Keratinocyte (primary cell): ENCODE results near the gene ZNF76. TPM values are rescaled to one million over a fixed set of nuclear protein-coding genes. Genes with fewer than 3 reads are reported as not detected.

ENCODE experiments used
- DNase-seq: peaks from one replicate; pipeline ENCODE4 v3.0.0-alpha.2; 2011; ENCODE audit warnings: low read depth, missing footprints, low spot score
- FAIRE-seq: peaks from 2 replicates; lab custom pipeline; 2011; peaks lifted over from hg19 to GRCh38; lab: Jason Lieb, UNC
- H2AFZ ChIP-seq: 2 replicates; pipeline ENCODE4 v1.6.0; 2012; ENCODE audit warnings: low read length, control low read depth, inconsistent platforms; ENCODE audit not compliant: control insufficient read depth
- H3K27ac ChIP-seq: 2 replicates; pipeline ENCODE4 v1.5.1; 2011; ENCODE audit warnings: low read length; ENCODE audit not compliant: control insufficient read depth, insufficient read depth
- H3K27me3 ChIP-seq: 3 replicates; pipeline ENCODE4 v1.6.0; 2011; ENCODE audit warnings: low read length; ENCODE audit not compliant: control insufficient read depth, insufficient read depth; ENCODE audit errors: extremely low read depth
- H3K36me3 ChIP-seq, 2 experiments: 2 replicates in 1 of 2; 3 replicates in 1 of 2; pipeline ENCODE4 v1.5.1; 2011; ENCODE audit warnings: low read length in 2 of 2, mild to moderate bottlenecking in 1 of 2; ENCODE audit not compliant: control insufficient read depth in 2 of 2, insufficient read depth in 2 of 2; ENCODE audit errors: extremely low read depth in 1 of 2
- H3K4me1 ChIP-seq: 3 replicates; pipeline ENCODE4 v1.5.1; 2011; ENCODE audit warnings: low read length; ENCODE audit not compliant: control insufficient read depth, insufficient read depth; ENCODE audit errors: extremely low read depth
- H3K4me2 ChIP-seq: 3 replicates; pipeline ENCODE4 v1.6.0; 2011; ENCODE audit warnings: low read depth, low read length; ENCODE audit not compliant: control insufficient read depth, insufficient read depth; ENCODE audit errors: extremely low read depth
- H3K4me3 ChIP-seq, 3 experiments: fragments of 200-600 bp in 1 of 3; sonication (generic) in 1 of 3; 2 replicates in 2 of 3; 3 replicates in 1 of 3; pipeline ENCODE4 v1.5.1; 2011 to 2016; ENCODE audit warnings: low read length in 3 of 3, mild to moderate bottlenecking in 3 of 3, control low read depth in 2 of 3, inconsistent platforms in 1 of 3, low read depth in 1 of 3, mixed read lengths in 1 of 3, mixed run types in 1 of 3, moderate library complexity in 1 of 3; ENCODE audit not compliant: control insufficient read depth in 2 of 3, insufficient read depth in 2 of 3; ENCODE audit errors: extremely low read depth in 1 of 3
- H3K79me2 ChIP-seq: 2 replicates; pipeline ENCODE4 v1.6.0; 2012; ENCODE audit warnings: low read length; ENCODE audit not compliant: control insufficient read depth, insufficient read depth
- H3K9ac ChIP-seq: 3 replicates; pipeline ENCODE4 v1.6.0; 2011; ENCODE audit warnings: low read length; ENCODE audit not compliant: control insufficient read depth, insufficient read depth; ENCODE audit errors: extremely low read depth
- H3K9me1 ChIP-seq: 3 replicates; pipeline ENCODE4 v1.6.0; 2011; ENCODE audit warnings: low read length; ENCODE audit not compliant: control insufficient read depth, insufficient read depth; ENCODE audit errors: extremely low read depth
- H3K9me3 ChIP-seq: 2 replicates; pipeline ENCODE4 v1.5.1; 2012; ENCODE audit warnings: low read depth, low read length; ENCODE audit not compliant: control insufficient read depth
- H4K20me1 ChIP-seq: 3 replicates; pipeline ENCODE4 v1.6.0; 2011; ENCODE audit warnings: low read length; ENCODE audit not compliant: control insufficient read depth, insufficient read depth; ENCODE audit errors: extremely low read depth
- CTCF ChIP-seq, 3 experiments: IDR thresholded peaks in 1 of 3; conservative IDR thresholded peaks in 1 of 3; optimal IDR thresholded peaks in 1 of 3; 2 replicates in 2 of 3; 3 replicates in 1 of 3; pipeline versions ENCODE3 to v1.5.1; 2011; ENCODE audit warnings: low read length in 3 of 3, mild to moderate bottlenecking in 3 of 3, moderate library complexity in 2 of 3, control low read depth in 1 of 3, inconsistent platforms in 1 of 3; ENCODE audit not compliant: insufficient read depth in 2 of 3; ENCODE audit errors: extremely low read depth in 1 of 3
- EZH2 ChIP-seq: IDR thresholded peaks from one replicate; pipeline ENCODE4 v1.6.1; 2012; ENCODE audit warnings: inconsistent platforms, mild to moderate bottlenecking, low read length, moderate library complexity
- dilution Hi-C: fragments of 300-500 bp; cut with MboI; formaldehyde crosslinking; loops from one replicate; pipeline ENCODE4 v1.7.0; 2020; ENCODE audit warnings: low sequenced_read_pairs; ENCODE audit not compliant: extremely low pct_ligation_motif_present
- polyA plus RNA-seq, 5 experiments: library from polyadenylated mRNA; depleted of rRNA in 3 of 5; stranded (reverse) in 3 of 5; stranded (forward) in 1 of 5; unstranded in 1 of 5; fragments of >200 nt; gene quantifications; 1 replicate in 1 of 5; 2 replicates in 3 of 5; 3 replicates in 1 of 5; pipeline versions ENCODE4 v1.2.1 to v1.2.3, GENCODE V29; 2011 to 2012; ENCODE audit warnings: missing spikeins in 2 of 5, low read depth in 1 of 5, low replicate concordance in 1 of 5

The ZNF76 gene
- polyA plus RNA-seq, 1 donor (not counting 4 experiments of a cell fraction or from before 2014, with no cell fraction given), result 7.2 TPM

GRCh38 chr6:35220711-35221110, 38.8 kb upstream of the ZNF76 start:
- Histone ChIP-seq H3K27ac (no peak overlapping the region), H3K4me3 (no peak overlapping the region), H2AFZ (no peak overlapping the region), H4K20me1 (no peaks in the 10 kb centered on the region), H3K27me3 (peaks cover 28% of the 10 kb centered on the region), H3K4me1 (no peaks in the 10 kb centered on the region), H3K9me3 (no peaks in the 10 kb centered on the region), H3K79me2 (no peaks in the 10 kb centered on the region), H3K9ac (no peak overlapping the region), H3K36me3 (no peaks in the 10 kb centered on the region), H3K9me1 (no peaks in the 10 kb centered on the region), H3K4me2 (no peak overlapping the region)
- no peak for DNase-seq
- no peak for FAIRE-seq
- dilution Hi-C loops, result no loop called here
- no peak for TF ChIP-seq CTCF (optimal IDR thresholded peaks at IDR 0.05 in 1 of 3, IDR thresholded peaks at IDR 0.05 in 1 of 3, conservative IDR thresholded peaks at IDR 0.05 in 1 of 3; ENCODE audit: extremely low read depth in 1 of 3, insufficient read depth in 2 of 3, low read length in 3 of 3)
- no peak for TF ChIP-seq EZH2

- Histone ChIP-seq H3K79me2 (no peaks in the 10 kb centered on the region), H3K9me3 (no peaks in the 10 kb centered on the region), H3K4me2 (no peak overlapping the region), H3K9ac (no peak overlapping the region), H3K9me1 (no peaks in the 10 kb centered on the region), H3K4me3 (no peak overlapping the region), H4K20me1 (no peaks in the 10 kb centered on the region), H3K4me1 (no peaks in the 10 kb centered on the region), H2AFZ (no peak overlapping the region), H3K27ac (no peak overlapping the region), H3K36me3 (no peaks in the 10 kb centered on the region), H3K27me3 (peaks cover 8% of the 10 kb centered on the region)
- DNase-seq, result no peak
- TF ChIP-seq EZH2 (no peak), CTCF (optimal IDR thresholded peaks at IDR 0.05 in 1 of 3, IDR thresholded peaks at IDR 0.05 in 1 of 3, conservative IDR thresholded peaks at IDR 0.05 in 1 of 3; ENCODE audit: extremely low read depth in 1 of 3, insufficient read depth in 2 of 3, low read length in 3 of 3) (no peak)
- no peak for FAIRE-seq
- dilution Hi-C loops, result no loop called here
Measured at GRCh38 chr6:35223396-35223795, 36.1 kb upstream of the ZNF76 start.
